ENCODE results near the gene XPR1.

XPR1 gene

DNA sequence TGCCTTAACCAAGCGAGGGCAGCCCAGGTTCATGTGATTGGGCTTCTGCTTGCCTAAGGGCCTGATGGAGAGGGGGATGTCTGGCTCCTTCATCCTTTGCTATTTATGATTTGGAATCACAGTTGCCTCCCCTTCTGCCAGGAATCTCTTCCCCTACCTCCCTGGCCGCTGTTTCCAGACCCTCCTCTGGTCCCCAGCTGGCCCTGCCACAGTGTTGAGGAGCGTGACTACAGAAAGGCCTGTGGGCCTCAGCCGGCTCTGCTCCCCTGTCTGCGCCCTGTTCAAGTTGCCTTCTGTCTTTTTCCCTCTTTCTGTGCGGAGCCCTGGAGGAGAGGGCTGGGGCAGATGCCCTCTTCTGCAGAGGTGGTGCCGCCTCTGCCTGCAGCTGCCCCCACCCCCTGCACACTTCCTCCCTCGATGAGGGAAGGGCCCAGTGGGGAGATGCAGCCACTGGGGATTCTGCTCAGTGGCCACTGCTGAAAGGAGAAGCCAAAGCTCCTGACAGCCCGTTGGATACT lies 287.4 kb downstream of the XPR1 start:
- DNase-seq, result no peak

DNA sequence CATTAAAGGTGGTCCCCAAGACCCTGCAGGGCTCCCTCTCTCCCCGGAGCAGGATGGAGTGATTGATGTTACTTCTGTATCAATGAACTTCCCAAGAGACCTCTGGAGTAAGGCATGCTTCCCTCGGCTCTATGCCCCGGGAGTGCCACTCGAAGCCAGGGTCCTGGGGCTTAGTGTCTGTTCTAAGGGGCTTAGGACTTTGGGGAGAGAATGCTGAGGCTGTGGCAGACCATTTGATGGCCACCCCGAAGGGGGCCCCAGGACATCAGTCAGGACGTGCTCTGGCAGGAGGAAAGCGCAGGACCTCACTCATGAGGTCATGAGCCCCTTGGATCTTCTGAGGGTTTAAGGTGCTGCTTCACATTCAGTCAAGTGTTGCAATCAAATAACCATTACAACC lies 288.4 kb downstream of the XPR1 start:
- DNase-seq, result no peak

DNA sequence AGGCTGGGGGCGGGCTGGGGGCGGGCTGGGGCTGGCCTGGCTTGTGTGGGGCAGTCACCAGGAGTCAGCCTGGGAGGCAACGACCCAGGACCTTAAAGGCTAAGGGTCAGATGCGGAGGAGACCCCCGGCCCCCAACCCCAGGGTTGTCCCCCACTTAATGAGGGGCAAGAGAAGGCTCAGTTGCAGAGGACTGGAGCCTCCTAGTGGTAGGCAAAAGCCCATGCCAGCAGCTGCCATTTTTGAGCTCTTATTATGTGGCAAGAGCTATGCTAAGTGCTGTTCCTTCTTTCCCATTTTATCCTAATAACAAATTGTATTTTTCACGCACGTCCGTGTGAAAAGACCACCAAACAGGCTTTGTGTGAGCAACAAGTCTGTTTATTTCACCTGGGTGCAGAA lies 288.9 kb downstream of the XPR1 start:
- DNase-seq, result no peak

- no peak for DNase-seq
Measured at GRCh38 chr1:180921386-180921785, 289.6 kb downstream of the XPR1 start.

DNA sequence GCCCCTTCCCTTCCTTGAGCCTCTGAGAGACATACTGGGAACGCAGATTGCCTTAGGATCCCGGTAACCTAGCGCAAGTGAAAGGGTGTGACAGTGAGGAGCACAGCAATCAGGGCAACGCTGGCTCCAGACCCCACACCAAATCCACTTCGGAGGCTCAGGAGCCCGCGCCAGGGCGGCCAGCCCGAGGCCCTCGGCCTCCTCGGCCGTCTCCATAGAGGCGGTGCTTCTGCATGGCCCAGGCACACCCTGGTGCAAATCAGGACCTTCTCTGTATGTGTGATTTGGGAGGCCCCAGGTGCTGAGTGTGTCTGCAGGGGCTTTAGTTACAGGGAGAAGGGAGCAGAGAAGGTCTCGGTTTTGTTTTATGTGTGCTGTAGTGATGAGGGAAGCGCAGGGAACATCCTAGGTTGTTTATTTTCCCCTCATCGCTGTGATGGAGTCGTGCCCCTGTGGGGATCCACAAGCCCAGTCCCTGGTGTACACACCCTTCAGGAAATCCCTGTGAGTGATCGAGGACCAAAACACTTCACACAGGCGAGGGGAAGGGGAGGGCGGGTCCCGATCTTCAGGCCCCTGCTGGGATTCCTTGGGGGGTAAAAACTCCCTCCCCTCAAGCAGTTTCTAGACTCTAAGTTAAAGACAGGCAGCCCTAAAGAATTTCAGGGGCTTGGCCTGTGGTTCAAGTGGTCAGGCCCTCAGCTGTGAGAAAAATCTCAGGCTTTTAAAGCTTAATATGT lies 290.2 kb downstream of the XPR1 start:
- DNase-seq, result no peak

DNA sequence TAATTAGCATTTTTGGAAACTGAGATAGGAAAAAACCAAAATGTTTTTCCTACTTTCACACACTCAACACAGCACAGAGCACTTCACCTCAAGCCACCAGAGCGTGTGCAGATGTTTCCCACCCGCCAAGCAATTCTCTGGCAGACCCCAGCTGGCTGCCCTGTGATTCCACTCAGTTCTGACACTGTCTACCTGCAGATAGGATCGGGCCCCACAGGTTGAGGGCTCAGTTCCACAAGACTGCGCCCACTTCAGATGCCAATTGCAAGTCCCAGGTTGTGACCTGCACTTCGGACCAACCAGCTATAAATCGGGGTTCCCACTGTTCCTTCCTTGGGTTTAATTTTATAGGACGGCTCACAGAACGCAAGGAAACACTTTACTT lies 290.8 kb downstream of the XPR1 start:
- no peak for DNase-seq

DNA sequence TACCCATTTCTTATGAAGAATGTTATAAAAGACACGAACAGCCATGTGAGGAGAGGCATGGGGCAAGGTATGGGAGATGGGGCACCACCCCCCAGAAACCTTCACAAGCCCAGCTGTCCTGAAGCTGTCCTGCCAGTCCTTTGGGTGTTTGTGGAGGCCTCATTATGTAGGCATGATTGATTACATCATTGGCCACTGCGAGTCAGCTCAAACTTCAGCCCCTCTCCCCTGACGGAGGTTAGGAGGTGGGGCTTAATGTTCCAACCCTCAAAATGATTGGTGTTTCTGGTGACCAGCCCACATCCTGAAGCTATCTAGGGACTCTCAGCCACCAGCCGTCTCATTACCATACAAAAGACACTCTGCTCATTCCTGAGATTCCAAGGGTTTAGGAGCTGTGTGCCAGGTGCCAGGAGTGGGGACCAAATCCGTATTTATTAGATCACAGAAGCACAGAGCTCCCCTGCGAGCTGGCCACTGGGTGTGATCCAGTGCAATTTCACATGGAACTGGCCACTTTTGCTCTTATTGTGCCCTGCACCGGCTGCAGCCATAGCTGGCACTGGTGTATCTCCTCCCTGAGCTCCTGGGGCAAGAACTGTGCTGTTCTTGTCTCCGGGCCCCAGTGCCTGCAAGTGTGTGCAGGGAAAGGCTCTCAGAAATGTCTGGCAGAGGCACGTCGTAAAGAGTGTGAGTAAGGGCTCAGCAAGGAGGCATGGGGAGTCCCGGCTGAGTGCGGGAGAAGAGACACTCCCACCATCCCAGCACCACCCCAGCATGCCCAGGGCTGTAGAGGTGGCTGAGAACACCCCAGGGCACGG lies 291.4 kb downstream of the XPR1 start:
- DNase-seq, result no peak

DNA sequence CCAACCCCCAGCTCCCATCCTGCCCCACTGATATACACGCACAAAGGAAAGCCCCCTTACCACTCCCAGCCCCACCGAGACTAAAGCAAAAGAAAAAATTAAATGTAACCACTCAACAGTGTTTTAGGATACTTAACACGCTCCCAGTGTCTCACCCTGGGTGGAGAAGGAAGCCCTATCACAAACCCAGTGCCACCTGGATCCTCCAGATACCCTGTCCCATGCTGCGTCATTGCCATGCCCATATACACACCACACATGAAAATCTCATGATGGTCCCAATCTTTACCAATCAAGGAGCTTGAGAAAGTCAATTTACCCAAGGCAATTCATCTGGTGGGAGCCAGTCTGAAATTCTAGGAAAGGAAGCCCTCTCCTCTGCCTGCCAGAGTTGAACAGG lies 292.1 kb downstream of the XPR1 start:
- no peak for DNase-seq

GRCh38 chr1:180924939-180925338 lies 293.1 kb downstream of the XPR1 start:
- no peak for DNase-seq

DNA sequence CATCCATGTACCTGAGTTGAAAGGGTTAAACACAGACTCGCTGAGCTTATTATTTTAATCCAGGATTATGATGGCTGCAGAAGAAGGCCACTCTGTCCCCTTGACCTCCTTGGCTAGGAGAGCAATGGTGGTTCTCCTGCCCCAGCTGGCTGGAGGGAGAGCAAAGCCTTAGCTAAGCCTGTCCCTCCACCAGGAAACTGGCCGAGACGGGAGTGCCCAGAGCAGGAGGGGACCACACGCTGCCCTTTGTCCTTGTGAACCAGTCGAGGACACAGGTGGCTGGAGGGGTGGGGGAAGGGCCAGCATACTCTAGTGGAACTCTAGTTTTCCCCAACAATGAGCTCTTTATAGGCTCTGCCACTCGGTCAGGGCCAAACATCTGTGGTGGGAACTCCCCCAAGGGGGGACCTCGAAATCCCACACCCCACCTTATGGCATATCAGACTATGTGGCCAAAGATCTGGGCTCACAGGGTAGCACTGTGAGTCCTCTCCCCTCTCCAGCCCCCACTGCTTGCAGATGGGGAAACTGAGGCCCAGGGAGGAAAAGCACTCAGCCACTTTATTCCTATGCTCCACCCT lies 293.7 kb downstream of the XPR1 start:
- no peak for DNase-seq

- DNase-seq, result no peak
Measured at GRCh38 chr1:180926164-180926981, 294.6 kb downstream of the XPR1 start.

- DNase-seq, result no peak
Measured at GRCh38 chr1:180927348-180927747, 295.5 kb downstream of the XPR1 start.

GRCh38 chr1:180927841-180928240 lies 296.0 kb downstream of the XPR1 start:
- DNase-seq, result no peak

DNA sequence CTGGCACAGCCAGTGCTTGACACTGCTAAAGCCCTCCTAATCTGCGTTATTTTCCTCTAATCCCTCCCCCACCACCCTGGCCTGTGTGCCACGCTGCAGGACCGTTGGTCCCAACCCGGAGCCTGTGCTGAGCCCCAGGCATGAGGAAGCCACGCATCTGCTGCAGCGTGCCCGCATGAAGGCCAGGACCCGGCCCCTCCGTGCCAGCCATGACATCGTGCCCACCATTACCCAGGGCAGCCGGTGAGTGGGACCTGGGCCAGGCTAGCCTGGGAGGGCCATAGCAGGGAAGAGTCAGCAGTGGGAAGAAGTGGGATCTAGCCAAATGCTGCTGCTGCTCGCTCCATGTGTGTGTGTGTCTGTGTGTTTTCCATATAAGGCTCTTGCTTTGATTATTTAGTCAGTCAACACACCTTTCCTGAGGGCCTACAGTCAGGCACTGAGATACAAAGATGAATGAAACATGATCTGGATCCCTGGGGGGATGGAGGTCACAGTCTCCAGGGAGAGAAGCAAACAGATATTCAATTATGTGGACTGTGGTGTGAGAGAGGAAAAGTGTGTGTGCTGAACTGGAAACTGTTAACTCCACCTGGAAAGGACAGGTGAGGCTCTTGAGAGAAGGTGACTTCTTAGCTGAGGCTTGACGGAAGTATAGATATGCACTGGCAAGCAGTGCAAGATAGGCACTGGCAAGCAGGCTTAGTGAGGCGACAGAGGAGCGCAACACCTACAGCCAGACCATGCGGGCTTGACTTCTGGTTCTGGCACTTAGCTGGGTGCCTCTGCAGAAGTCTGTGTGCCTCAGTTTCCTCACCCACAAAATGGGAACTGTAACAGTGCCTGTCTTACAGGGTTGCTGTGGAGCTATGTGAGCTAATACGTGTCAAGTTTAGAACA lies 296.8 kb downstream of the XPR1 start:
- DNase-seq, result no peak

- no peak for DNase-seq
Measured at GRCh38 chr1:180929389-180929788, 297.6 kb downstream of the XPR1 start.

DNA sequence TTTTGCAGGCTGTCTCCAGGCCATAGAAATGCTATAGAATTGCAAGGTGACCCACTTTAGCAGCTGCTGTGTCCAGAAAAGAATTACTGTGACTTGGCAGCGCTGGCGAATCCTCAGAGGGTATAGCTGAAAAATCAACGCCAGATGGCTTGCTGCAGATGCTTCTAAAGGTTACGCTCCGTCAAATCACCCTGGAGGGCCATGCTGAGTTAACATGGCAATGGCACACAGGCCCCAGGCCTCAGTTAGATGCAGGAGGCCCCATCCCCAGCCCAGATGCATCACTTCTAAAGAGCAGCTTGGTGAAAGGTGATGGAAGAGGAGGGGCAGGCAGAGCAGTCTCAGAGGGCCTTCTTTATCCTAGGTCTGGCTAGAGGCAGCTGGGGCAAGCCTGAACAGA lies 298.9 kb downstream of the XPR1 start:
- no peak for DNase-seq

DNA sequence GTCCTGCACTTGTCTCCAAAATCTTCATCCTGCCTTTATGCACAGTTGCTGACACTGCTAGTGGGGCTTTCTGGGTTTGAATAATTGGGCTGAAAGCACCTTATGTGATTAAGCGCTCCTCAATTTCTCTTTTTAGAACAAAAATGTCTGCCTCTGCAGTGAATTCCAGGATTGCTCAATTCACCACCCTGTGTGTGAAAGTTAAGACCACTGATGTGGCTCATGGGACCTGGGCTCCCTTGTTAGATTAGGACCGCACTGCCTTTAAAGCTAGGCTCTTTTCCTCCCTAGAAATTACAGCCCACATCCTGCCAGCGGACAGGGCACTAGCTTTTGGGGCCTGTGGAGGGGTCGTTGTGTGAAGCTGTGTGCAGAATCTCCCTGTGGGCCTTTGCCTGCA lies 299.7 kb downstream of the XPR1 start:
- no peak for DNase-seq

DNA sequence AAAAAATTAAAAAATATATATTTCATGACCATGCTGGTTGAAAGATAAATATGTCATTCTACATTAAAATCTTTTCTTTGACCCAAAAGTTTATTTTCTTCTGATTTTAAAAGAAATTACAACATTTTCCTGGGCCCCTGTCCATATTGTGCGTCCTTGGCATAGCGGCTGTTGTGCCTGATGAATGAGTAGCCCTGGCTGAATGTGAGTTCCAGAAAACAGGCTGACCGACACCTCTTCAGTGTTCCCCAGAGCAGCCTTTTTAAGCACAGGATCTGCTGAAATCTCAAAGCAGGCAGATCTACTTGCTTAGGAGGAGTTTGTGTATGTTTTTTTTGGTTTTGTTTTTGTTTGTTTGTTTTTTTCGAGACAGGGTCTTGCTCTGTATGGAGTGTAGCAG lies 300.6 kb downstream of the XPR1 start:
- DNase-seq, result no peak

DNA sequence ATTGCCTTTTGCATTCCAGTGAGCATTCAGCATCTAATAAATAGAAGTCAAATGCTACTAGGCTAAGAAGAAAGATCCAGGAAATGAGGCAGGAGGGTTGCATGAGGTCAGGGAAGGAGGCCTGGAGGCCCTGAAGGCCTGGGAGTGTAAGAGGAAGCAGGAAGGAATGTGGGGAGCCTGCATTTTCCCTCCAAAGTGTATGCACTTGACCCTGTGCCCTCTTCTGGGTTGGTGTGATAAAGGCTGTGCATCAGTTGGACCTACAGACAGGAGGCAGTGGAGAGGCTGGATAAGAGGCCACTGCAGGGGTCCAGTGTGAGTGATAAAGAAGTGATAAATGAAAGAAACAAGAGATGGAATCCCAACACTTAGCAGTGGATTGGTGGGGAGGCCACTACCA lies 301.3 kb downstream of the XPR1 start:
- no peak for DNase-seq

DNA sequence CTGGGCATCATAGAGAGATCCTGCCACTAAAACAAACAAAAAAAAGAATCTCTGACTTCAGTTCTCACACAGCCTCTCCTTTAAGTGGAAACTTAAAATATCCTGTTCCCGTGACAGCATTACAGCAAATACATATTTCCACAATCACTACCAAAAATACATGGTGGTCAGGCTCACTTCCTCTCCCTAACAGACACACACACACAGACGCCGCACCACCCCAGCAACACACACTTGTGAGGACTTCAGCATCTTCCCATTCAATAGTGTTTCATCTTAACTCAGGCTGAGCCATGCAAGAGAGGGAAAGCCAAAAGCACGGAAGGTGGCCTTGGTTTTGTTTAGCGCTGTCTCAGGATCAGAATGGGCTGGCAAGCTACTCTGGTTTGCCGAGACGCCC lies 302.7 kb downstream of the XPR1 start:
- DNase-seq, result peak; percentile 45

GRCh38 chr1:180935326-180936109 lies 303.7 kb downstream of the XPR1 start:
- DNase-seq, result no peak

Data from inflammatory macrophage treated with lipopolysaccharide for 4 hours (primary cell).